RWPE2 (cell line): Measurements from ENCODE around the gene TLE3.
A peak's percentile ranks its signal among the peaks of the same experiment; 100 is the strongest.

Experiments
- ATAC-seq: fragments of 200-7000 bp; cut with Tn5 transposase; 3 replicates; pipeline ENCODE4 v1.9.1; 2021; ENCODE audit warnings: low read depth
- DNase-seq: peaks from one replicate; pipeline ENCODE4 v3.0.0-alpha.2; 2020; ENCODE audit warnings: low spot score
- H3K27ac ChIP-seq: fragments of 450-650 bp; 2 replicates; pipeline ENCODE4 v1.5.1; 2017; ENCODE audit warnings: mild to moderate bottlenecking; ENCODE audit not compliant: poor library complexity, severe bottlenecking
- H3K27me3 ChIP-seq: fragments of 250-450 bp; sonication (Bioruptor Pico); 2 replicates; pipeline ENCODE4 v1.5.1; 2021; ENCODE audit warnings: mild to moderate bottlenecking, moderate library complexity; ENCODE audit not compliant: insufficient read depth, poor library complexity, severe bottlenecking
- H3K36me3 ChIP-seq: fragments of 250-450 bp; sonication (Bioruptor Pico); 2 replicates; pipeline ENCODE4 v1.5.1; 2020; ENCODE audit warnings: low read depth, mild to moderate bottlenecking, moderate library complexity
- H3K4me1 ChIP-seq: fragments of 250-450 bp; sonication (Bioruptor Pico); 2 replicates; pipeline ENCODE4 v1.5.1; 2021; ENCODE audit warnings: mild to moderate bottlenecking, moderate library complexity; ENCODE audit not compliant: insufficient read depth, poor library complexity, severe bottlenecking
- H3K4me3 ChIP-seq: fragments of 250-450 bp; sonication (Bioruptor Pico); 2 replicates; pipeline ENCODE4 v1.5.1; 2021; ENCODE audit warnings: mild to moderate bottlenecking, moderate library complexity; ENCODE audit not compliant: severe bottlenecking
- H3K9me3 ChIP-seq: fragments of 250-450 bp; sonication (Bioruptor Pico); 2 replicates; pipeline ENCODE4 v1.5.1; 2021; ENCODE audit warnings: mild to moderate bottlenecking, moderate library complexity; ENCODE audit not compliant: severe bottlenecking
- TF ChIP-seq, protein P1 (sequence below): fragments of 450-650 bp; IDR thresholded peaks from one replicate; pipeline ENCODE4 v1.5.1; 2017; ENCODE audit warnings: mild to moderate bottlenecking, moderate library complexity; ENCODE audit not compliant: poor library complexity, severe bottlenecking

The TLE3 gene

DNA sequence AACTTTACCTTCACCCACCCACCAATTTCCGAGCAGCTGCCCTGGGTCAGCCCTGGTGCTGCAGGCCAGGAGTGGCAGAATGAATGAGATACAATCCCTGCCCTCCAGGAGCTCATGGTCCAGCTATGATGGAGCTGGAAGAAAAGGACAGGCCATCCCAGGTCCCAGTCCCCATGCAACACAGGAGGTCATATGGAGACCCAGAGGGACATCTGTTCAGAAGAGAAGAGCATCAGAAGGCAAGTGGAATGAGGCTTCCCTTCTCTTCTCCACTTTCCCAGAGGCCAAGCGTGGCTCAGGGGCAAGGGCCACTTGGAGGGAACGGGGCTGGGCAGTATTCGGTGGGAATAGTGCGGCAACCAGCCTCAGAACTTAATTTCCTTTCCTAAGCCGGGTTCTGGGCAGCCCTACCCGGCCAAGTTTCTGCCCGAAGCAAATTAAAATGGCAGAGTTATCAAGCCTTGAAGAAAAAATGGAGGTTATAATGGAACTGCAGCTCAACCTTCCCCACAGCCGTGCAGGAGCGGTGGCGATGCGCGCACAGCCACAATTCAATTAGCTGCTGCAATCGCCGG, 35.9 kb downstream of the TLE3 start:
- H3K36me3 ChIP-seq = peaks cover 81% of the 10 kb centered on the region
- TF ChIP-seq, protein P1, sequence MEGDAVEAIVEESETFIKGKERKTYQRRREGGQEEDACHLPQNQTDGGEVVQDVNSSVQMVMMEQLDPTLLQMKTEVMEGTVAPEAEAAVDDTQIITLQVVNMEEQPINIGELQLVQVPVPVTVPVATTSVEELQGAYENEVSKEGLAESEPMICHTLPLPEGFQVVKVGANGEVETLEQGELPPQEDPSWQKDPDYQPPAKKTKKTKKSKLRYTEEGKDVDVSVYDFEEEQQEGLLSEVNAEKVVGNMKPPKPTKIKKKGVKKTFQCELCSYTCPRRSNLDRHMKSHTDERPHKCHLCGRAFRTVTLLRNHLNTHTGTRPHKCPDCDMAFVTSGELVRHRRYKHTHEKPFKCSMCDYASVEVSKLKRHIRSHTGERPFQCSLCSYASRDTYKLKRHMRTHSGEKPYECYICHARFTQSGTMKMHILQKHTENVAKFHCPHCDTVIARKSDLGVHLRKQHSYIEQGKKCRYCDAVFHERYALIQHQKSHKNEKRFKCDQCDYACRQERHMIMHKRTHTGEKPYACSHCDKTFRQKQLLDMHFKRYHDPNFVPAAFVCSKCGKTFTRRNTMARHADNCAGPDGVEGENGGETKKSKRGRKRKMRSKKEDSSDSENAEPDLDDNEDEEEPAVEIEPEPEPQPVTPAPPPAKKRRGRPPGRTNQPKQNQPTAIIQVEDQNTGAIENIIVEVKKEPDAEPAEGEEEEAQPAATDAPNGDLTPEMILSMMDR = no peak
- no peak overlapping the region for H3K27ac ChIP-seq
- no peaks in the 10 kb centered on the region for H3K27me3 ChIP-seq
- ATAC-seq (no peak), DNase-seq (no peak)
- no peak overlapping the region for H3K4me3 ChIP-seq
- no peaks in the 10 kb centered on the region for H3K4me1 ChIP-seq
- no peaks in the 10 kb centered on the region for H3K9me3 ChIP-seq

DNA sequence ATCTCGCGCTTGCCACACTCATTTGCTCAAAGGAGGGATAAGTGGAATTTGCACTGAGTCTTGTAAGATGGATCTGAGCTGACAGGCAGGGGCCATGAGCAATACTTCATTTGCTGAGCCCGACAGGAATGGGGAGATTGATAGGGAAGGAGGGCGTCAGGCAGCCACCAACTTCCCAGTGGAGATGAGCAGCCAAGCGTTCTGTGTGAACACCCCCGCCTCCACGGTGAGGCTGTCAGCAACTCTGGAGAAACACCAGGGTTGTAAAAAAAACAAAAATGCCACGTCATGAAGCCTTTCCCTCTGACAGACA, 36.8 kb downstream of the TLE3 start:
- H3K9me3 ChIP-seq = no peaks in the 10 kb centered on the region
- H3K4me1 ChIP-seq = no peaks in the 10 kb centered on the region
- no peak overlapping the region for H3K4me3 ChIP-seq
- DNase-seq = no peak
- no peak overlapping the region for H3K27ac ChIP-seq
- H3K36me3 ChIP-seq = peaks cover 82% of the 10 kb centered on the region
- TF ChIP-seq, protein P1 = no peak
- no peaks in the 10 kb centered on the region for H3K27me3 ChIP-seq
- no peak for ATAC-seq

DNA sequence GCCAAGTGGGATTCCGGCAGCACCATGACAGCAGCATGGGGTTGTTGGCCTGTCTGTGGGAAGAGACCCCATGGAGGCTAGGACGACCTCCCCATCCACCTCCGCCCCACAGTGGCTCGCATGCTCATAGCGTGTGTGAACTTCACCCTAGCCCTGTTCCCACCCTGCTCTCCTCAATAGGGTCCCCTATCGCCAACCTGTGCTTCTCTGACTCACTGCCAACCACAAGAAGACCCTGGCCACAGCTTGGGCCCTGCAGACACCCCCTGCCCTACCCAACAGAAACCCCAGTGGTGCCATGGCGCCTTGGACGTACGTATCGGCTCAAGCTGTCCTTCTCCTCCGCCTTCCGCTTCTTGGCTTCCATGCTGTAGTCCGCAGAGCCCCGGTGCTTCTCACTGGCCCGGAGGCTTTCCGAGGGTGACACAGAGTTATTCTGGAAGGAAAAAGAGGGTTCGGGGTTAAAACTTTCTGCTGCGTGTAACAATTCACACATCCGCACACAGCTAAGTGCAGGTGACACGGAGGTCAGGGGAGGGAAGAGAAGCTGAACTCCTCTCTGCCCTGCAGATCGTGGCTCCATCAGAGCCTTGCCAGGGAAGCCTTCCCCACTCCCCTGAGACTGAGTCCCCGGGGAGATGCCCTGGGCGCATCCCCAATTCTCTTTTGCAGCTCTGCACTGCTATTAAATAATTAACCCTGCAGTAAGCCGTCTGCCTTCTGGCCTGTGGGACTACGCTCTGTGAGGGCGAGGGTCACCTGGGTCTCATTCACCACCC, 37.3 kb downstream of the TLE3 start:
- Histone ChIP-seq H3K9me3 (no peaks in the 10 kb centered on the region), H3K4me3 (no peak overlapping the region), H3K27ac (no peak overlapping the region), H3K4me1 (no peaks in the 10 kb centered on the region), H3K36me3 (peaks cover 86% of the 10 kb centered on the region), H3K27me3 (no peaks in the 10 kb centered on the region)
- ATAC-seq (no peak), DNase-seq (no peak)
- TF ChIP-seq, protein P1 = no peak

DNA sequence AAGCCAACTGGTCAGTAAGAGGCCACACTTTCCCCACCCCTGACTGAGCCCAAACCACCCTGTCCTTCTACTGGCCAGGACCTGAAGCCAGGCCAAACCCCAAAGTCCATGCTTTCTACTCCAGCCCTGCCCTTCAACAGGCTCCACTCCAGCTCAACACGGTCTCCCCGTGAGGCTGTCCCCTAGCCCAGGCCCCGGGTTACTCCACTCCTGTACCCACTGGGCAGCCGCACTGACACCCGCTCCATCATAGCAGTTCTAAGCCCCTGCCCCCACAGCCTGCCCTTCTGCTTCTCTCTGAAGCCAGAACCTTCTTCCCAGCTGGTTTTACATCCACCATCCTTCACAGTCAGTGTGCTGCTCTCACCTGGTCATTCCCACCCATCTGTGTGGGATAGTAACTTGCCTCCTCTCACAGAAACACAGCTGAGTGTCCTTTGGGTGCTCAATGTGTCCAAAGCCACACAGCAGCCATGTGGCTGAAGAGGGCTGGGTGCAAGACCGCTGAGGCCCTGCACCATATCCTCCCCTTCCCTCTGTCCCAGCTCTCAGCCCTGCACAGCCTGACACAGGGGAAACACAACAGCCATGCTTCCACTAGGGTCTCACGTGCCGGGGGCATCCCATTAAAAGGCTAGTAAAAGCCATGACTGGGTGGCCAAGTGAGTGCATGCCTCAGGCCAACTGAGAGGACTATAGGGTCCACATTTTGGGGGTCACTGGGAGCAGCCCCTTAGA, 38.1 kb downstream of the TLE3 start:
- ATAC-seq (no peak), DNase-seq (peak; percentile 70)
- TF ChIP-seq, protein P1 = no peak
- Histone ChIP-seq H3K27me3 (no peaks in the 10 kb centered on the region), H3K4me1 (no peaks in the 10 kb centered on the region), H3K4me3 (no peak overlapping the region), H3K36me3 (peaks cover 87% of the 10 kb centered on the region), H3K9me3 (no peaks in the 10 kb centered on the region), H3K27ac (no peak overlapping the region)
